ENCODE data around the gene NHLRC3. TPM values are rescaled to one million over a fixed set of nuclear protein-coding genes. Genes with fewer than 3 reads are reported as not detected.
"Not testable (repeated sequence)": the region's sequence is repeated elsewhere in the genome, so short reads cannot be mapped to it uniquely, and the experiment has no call there.

Gene NHLRC3
- total RNA-seq, 2 donors from 2014 or later = 14.0 to 16.6 TPM

- ATAC-seq (no peak), DNase-seq (ENCODE audit: low spot score) (no peak)
- Mint-ChIP-seq H3K27ac (no peak overlapping the region), H3K27me3 (no peaks in the 10 kb centered on the region), H3K4me3 (no peak overlapping the region), H3K4me1 (ENCODE audit: low read depth in 2 of 2) (peaks cover 16 to 19% of the 10 kb centered on the region in 2 donors), H3K36me3 (peaks cover 5% of the 10 kb centered on the region), H3K9me3 (no peaks in the 10 kb centered on the region)
These were observed 15.9 kb downstream of the NHLRC3 start for GRCh38 chr13:39054112-39054511.

- peaks cover 26 to 28% of the 10 kb centered on the region in 2 donors for H3K4me1 Mint-ChIP-seq (ENCODE audit: low read depth in 2 of 2)
- no peak overlapping the region for H3K4me3 Mint-ChIP-seq
- ATAC-seq (no peak), DNase-seq (ENCODE audit: low spot score) (no peak)
- no peak overlapping the region for H3K27ac Mint-ChIP-seq
- H3K36me3 Mint-ChIP-seq = peaks cover 4% of the 10 kb centered on the region
- H3K27me3 Mint-ChIP-seq = no peaks in the 10 kb centered on the region
- H3K9me3 Mint-ChIP-seq = no peaks in the 10 kb centered on the region
These were observed 17.8 kb downstream of the NHLRC3 start for GRCh38 chr13:39056018-39056417.

GRCh38 chr13:39058040-39058439 lies 19.8 kb downstream of the NHLRC3 start:
- DNase-seq (ENCODE audit: low spot score) (no peak), ATAC-seq (no peak)
- Mint-ChIP-seq H3K36me3 (peaks cover 4% of the 10 kb centered on the region), H3K27me3 (no peaks in the 10 kb centered on the region), H3K4me3 (no peak overlapping the region), H3K9me3 (no peaks in the 10 kb centered on the region), H3K4me1 (ENCODE audit: low read depth in 2 of 2) (peaks cover 27 to 28% of the 10 kb centered on the region in 2 donors), H3K27ac (no peak overlapping the region)

- Mint-ChIP-seq H3K27me3 (no peaks in the 10 kb centered on the region), H3K4me3 (no peak overlapping the region), H3K36me3 (no peaks in the 10 kb centered on the region), H3K27ac (no peak overlapping the region), H3K4me1 (ENCODE audit: low read depth in 2 of 2) (peaks cover 23 to 28% of the 10 kb centered on the region in 2 donors), H3K9me3 (no peaks in the 10 kb centered on the region)
- ATAC-seq (no peak), DNase-seq (ENCODE audit: low spot score) (no peak)
These were observed 23.7 kb downstream of the NHLRC3 start for GRCh38 chr13:39062004-39062403.

GRCh38 chr13:39072842-39073241 lies 34.6 kb downstream of the NHLRC3 start:
- peaks cover 22 to 44% of the 10 kb centered on the region in 2 donors for H3K27me3 Mint-ChIP-seq
- no peaks in the 10 kb centered on the region for H3K9me3 Mint-ChIP-seq
- H3K4me1 Mint-ChIP-seq (ENCODE audit: low read depth in 2 of 2) = no peaks in the 10 kb centered on the region
- DNase-seq (ENCODE audit: low spot score) = no peak
- no peak overlapping the region for H3K27ac Mint-ChIP-seq
- ATAC-seq = no peak
- H3K36me3 Mint-ChIP-seq = peaks cover 15% of the 10 kb centered on the region
- no peak overlapping the region for H3K4me3 Mint-ChIP-seq

GRCh38 chr13:39073983-39074382 lies 35.7 kb downstream of the NHLRC3 start:
- peaks cover 22 to 45% of the 10 kb centered on the region in 2 donors for H3K27me3 Mint-ChIP-seq
- no peaks in the 10 kb centered on the region for H3K9me3 Mint-ChIP-seq
- ATAC-seq = no peak
- peaks cover 15% of the 10 kb centered on the region for H3K36me3 Mint-ChIP-seq
- H3K4me3 Mint-ChIP-seq = no peak overlapping the region
- no peaks in the 10 kb centered on the region for H3K4me1 Mint-ChIP-seq (ENCODE audit: low read depth in 2 of 2)
- no peak for DNase-seq (ENCODE audit: low spot score)
- H3K27ac Mint-ChIP-seq = no peak overlapping the region

- H3K4me1 Mint-ChIP-seq (ENCODE audit: low read depth in 2 of 2); H3K9me3 Mint-ChIP-seq; H3K4me3 Mint-ChIP-seq; ATAC-seq; DNase-seq (ENCODE audit: low spot score); H3K27ac Mint-ChIP-seq; H3K27me3 Mint-ChIP-seq; H3K36me3 Mint-ChIP-seq: not testable (repeated sequence)
These were observed 48.1 kb downstream of the NHLRC3 start for GRCh38 chr13:39086251-39086945.

GRCh38 chr13:39091586-39091985 lies 53.3 kb downstream of the NHLRC3 start:
- Mint-ChIP-seq H3K36me3 (no peaks in the 10 kb centered on the region), H3K27ac (no peak overlapping the region), H3K9me3 (no peaks in the 10 kb centered on the region), H3K4me3 (no peak overlapping the region), H3K4me1 (ENCODE audit: low read depth in 2 of 2) (peaks cover 3 to 5% of the 10 kb centered on the region in 2 donors), H3K27me3 (peaks cover 2 to 16% of the 10 kb centered on the region in 2 donors)
- DNase-seq (ENCODE audit: low spot score) (no peak), ATAC-seq (no peak)

- H3K4me3 Mint-ChIP-seq = no peak overlapping the region
- H3K27ac Mint-ChIP-seq = no peak overlapping the region
- H3K9me3 Mint-ChIP-seq = no peaks in the 10 kb centered on the region
These were observed 57.2 kb downstream of the NHLRC3 start for GRCh38 chr13:39095500-39095899.

GRCh38 chr13:39099231-39099630 lies 61.0 kb downstream of the NHLRC3 start:
- Mint-ChIP-seq H3K4me1 (ENCODE audit: low read depth in 2 of 2) (peaks cover 3 to 5% of the 10 kb centered on the region in 2 donors), H3K9me3 (peaks cover 3% of the 10 kb centered on the region), H3K27ac (no peak overlapping the region), H3K27me3 (peaks cover 2 to 22% of the 10 kb centered on the region in 2 donors), H3K36me3 (no peaks in the 10 kb centered on the region), H3K4me3 (no peak overlapping the region)
- DNase-seq (ENCODE audit: low spot score) = no peak
- no peak for ATAC-seq

More at GRCh38 chr13:39095500-39095899, 57.2 kb downstream of the NHLRC3 start:
- Mint-ChIP-seq H3K4me1 (ENCODE audit: low read depth in 2 of 2) (peaks cover 3 to 5% of the 10 kb centered on the region in 2 donors), H3K27me3 (peaks cover 2 to 7% of the 10 kb centered on the region in 2 donors), H3K36me3 (no peaks in the 10 kb centered on the region)
- DNase-seq (ENCODE audit: low spot score) = no peak
- peak in 1 of 2 donors; percentile 36 for ATAC-seq

Other genes with a start within 250 kb of the NHLRC3 start
- not detected for gene STOML3, start 47.6 kb upstream of the NHLRC3 start, total RNA-seq
- 10 to 100 TPM; 66.0 TPM for gene PROSER1, start 367 bp upstream of the NHLRC3 start, total RNA-seq